HepG2 (cell line): ENCODE measurements around the gene ZKSCAN4. TPM values are rescaled to one million over a fixed set of nuclear protein-coding genes. Genes with fewer than 3 reads are reported as not detected.

ENCODE experiments used
- ARID5B ChIP-seq: IDR thresholded peaks from 2 replicates; pipeline ENCODE4 v1.4.0; 2020; ENCODE audit warnings: mild to moderate bottlenecking, missing genetic modification reagents
- CCAR2 ChIP-seq: fragments of 200-400 bp; formaldehyde crosslinking; optimal IDR thresholded peaks from 2 replicates; pipeline ENCODE3; 2018; ENCODE audit warnings: low read depth, mild to moderate bottlenecking, low read length, moderate library complexity
- CSRNP2 ChIP-seq: sonication (generic); formaldehyde crosslinking; conservative IDR thresholded peaks from 2 replicates; pipeline ENCODE4 v1.8.0; 2022; ENCODE audit warnings: low read depth, missing genetic modification reagents
- FOXK2 ChIP-seq: fragments of 450-650 bp; IDR thresholded peaks from 2 replicates; pipeline ENCODE4 v1.6.1; 2016
- GABPB1 ChIP-seq: IDR thresholded peaks from 2 replicates; pipeline ENCODE4 v1.6.1; 2016; ENCODE audit warnings: mild to moderate bottlenecking, missing genetic modification reagents, moderate library complexity, missing compliant biosample characterization
- JARID2 ChIP-seq: sonication (generic); formaldehyde crosslinking; IDR thresholded peaks from 2 replicates; pipeline ENCODE4 v1.8.1; 2023; ENCODE audit warnings: missing genetic modification reagents, inconsistent platforms; ENCODE audit not compliant: insufficient replicate concordance
- NFKBIZ ChIP-seq: IDR thresholded peaks from 2 replicates; pipeline ENCODE4 v1.6.1; 2018; ENCODE audit warnings: missing genetic modification reagents, missing compliant biosample characterization
- RBM22 ChIP-seq: fragments of 200-400 bp; formaldehyde crosslinking; optimal IDR thresholded peaks from 2 replicates; pipeline ENCODE3; 2017; ENCODE audit warnings: mild to moderate bottlenecking, low read length, moderate library complexity
- SIN3A ChIP-seq: IDR thresholded peaks from 2 replicates; pipeline ENCODE4 v1.6.1; 2011; ENCODE audit warnings: low read depth, mild to moderate bottlenecking, control low read depth, low read length, borderline replicate concordance
- SYNCRIP ChIP-seq: fragments of 200-400 bp; formaldehyde crosslinking; IDR thresholded peaks from 2 replicates; pipeline ENCODE4 v1.6.1; 2018; ENCODE audit warnings: mild to moderate bottlenecking, low read depth, low read length; ENCODE audit not compliant: insufficient read depth
- TFDP1 ChIP-seq: IDR thresholded peaks from 2 replicates; pipeline ENCODE4 v1.6.1; 2016; ENCODE audit warnings: missing compliant biosample characterization, missing genetic modification reagents, borderline replicate concordance
- XRCC5 ChIP-seq: fragments of 200-400 bp; formaldehyde crosslinking; optimal IDR thresholded peaks from 2 replicates; pipeline ENCODE3; 2017; ENCODE audit warnings: mild to moderate bottlenecking, low read length
- ZBTB25 ChIP-seq: IDR thresholded peaks from 2 replicates; pipeline ENCODE4 v1.6.1; 2018; ENCODE audit warnings: missing genetic modification reagents
- ZBTB42 ChIP-seq: sonication (generic); formaldehyde crosslinking; IDR thresholded peaks from 2 replicates; pipeline ENCODE4 v1.5.0; 2020; ENCODE audit warnings: mild to moderate bottlenecking, missing genetic modification reagents
- ZSCAN20 ChIP-seq: sonication (generic); formaldehyde crosslinking; IDR thresholded peaks from 2 replicates; pipeline ENCODE4 v1.4.0; 2020; ENCODE audit warnings: missing genetic modification reagents, mild to moderate bottlenecking, borderline replicate concordance
- polyA plus RNA-seq, 8 experiments: library from polyadenylated mRNA; depleted of rRNA in 3 of 8; stranded (reverse) in 7 of 8; unstranded in 1 of 8; fragments of >200 nt; fragmentation: Illumina TruSeq in 4 of 8; extraction: Trizol in 4 of 8; gene quantifications; 2 replicates each; pipeline versions ENCODE4 v1.2.1 to v1.2.3, GENCODE V29; 2011 to 2016; ENCODE audit warnings: low read depth in 4 of 8, missing spikeins in 1 of 8, mixed read lengths in 1 of 8; ENCODE audit not compliant: insufficient read depth in 1 of 8
- total RNA-seq, 5 experiments: library from RNA; depleted of rRNA; stranded (reverse); fragments of >200 nt; fragmentation: Illumina TruSeq; extraction: Trizol; gene quantifications; 2 replicates each; pipeline ENCODE4 v1.2.3, GENCODE V29; 2016; ENCODE audit warnings: low read depth in 1 of 5
- TF ChIP-seq, protein P1 (sequence below): sonication (generic); formaldehyde crosslinking; IDR thresholded peaks from 2 replicates; pipeline ENCODE4 v1.5.1; 2020; ENCODE audit warnings: mild to moderate bottlenecking, missing genetic modification reagents, moderate library complexity
- TF ChIP-seq, protein P2 (sequence below): sonication (generic); formaldehyde crosslinking; IDR thresholded peaks from 2 replicates; pipeline ENCODE4 v1.8.1; 2023; ENCODE audit warnings: mild to moderate bottlenecking, moderate library complexity, missing genetic modification reagents

ZKSCAN4 gene
- total and polyA plus RNA-seq, 2 of the 13 experiments (the other 11 are each of a cell fraction or from before 2014, with no cell fraction given), result 2.9 to 7.8 TPM

DNA sequence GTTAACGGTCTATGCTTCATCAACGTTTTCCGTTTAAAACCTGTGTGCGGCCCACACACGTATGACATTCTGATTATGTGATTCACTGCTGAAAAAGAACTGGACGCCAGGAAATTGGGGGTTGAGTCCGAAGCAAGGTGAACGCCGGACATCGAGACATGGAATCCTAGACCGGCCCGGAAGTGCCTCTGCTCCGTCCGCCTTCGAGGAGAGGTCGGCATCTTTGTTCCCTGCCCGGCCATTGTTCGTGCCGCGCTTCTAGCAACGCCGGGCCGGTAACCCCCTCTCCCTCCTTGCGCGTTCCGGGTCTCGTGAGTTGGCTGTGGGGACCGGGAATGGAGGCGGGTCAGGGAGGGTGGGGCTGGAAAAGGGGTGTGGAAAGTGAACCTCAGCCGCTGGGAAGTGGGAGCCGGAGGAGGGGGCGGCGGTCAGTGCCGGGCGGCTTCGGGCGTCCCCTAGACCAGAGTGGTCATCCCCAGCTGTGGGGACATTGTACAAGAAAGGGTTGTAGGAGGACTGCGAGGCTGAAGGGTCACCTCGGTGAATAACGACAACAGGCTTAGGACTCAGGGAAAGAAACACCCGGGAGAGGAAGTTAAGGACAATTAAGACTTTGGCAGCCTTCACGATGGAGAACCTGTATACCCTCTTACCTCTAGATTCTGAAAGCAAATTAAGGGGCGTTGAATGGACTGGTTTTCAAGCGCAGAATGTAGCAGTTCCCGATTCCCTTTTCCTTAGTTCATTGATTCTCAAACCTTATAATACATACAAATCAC, 26.8 kb downstream of the ZKSCAN4 start, which contains the start of gene ZSCAN9 (continued):
- TF ChIP-seq ZBTB25 (CRISPR knock-in tag) (peak; percentile 95), ZSCAN20 (CRISPR knock-in tag) (no peak), SYNCRIP (no peak), CSRNP2 (no peak), FOXK2 (no peak), JARID2 (CRISPR knock-in tag) (peak; percentile 90), NFKBIZ (CRISPR knock-in tag) (peak; percentile 92), CCAR2 (peak; percentile 65), XRCC5 (peak; percentile 94), ARID5B (CRISPR knock-in tag) (peak; percentile 86), GABPB1 (CRISPR knock-in tag) (peak; percentile 99), SIN3A (peak; percentile 93; the same call in 1 of the 2 replicates), TFDP1 (peak; percentile 78; the same call in 1 of the 2 replicates), ZBTB42 (CRISPR knock-in tag) (0 out of 2 replicates have a peak, but pooled peaks have one; percentile 35), RBM22 (no peak)
- TF ChIP-seq, protein P1, sequence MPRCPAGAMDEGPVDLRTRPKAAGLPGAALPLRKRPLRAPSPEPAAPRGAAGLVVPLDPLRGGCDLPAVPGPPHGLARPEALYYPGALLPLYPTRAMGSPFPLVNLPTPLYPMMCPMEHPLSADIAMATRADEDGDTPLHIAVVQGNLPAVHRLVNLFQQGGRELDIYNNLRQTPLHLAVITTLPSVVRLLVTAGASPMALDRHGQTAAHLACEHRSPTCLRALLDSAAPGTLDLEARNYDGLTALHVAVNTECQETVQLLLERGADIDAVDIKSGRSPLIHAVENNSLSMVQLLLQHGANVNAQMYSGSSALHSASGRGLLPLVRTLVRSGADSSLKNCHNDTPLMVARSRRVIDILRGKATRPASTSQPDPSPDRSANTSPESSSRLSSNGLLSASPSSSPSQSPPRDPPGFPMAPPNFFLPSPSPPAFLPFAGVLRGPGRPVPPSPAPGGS (CRISPR knock-in tag), result peak; percentile 71; the same call in 1 of the 2 replicates
- TF ChIP-seq, protein P2, sequence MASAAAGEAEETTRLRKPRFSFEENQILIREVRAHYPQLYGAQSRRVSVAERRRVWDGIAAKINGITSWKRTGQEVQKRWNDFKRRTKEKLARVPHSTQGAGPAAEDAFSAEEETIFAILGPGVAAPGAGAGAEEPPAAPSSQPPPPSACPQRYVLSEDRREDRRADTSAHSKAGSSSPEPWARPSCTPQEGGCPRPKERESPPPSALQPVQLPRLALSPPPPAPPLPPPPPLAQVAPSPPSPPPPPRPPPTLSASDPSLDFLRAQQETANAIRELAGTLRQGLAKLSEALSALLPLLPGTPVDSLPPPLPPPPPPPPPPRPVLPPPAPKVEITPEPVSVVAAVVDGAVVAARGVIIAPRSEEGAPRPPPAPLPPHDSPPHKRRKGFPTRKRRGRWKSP, result peak; percentile 66
